IMR-90 (cell line): ENCODE results near the gene BICD1. TPM values are rescaled to one million over a fixed set of nuclear protein-coding genes. Genes with fewer than 3 reads are reported as not detected.

Experiments used
- ATAC-seq: fragments of 200-7000 bp; cut with Tn5 transposase; 2 replicates; pipeline ENCODE4 v1.9.1; 2020; ENCODE audit warnings: low read depth, mild to moderate bottlenecking, moderate library complexity
- BruUV-seq: library from RNA; stranded (reverse); fragments of 400-500 nt; replicated peaks from 2 replicates; lab custom pipeline; 2021; lab: Mats Ljungman, UMichigan
- CTCF ChIA-PET: fragments of 300-600 bp; formaldehyde crosslinking; extraction: SDS; loops from one replicate; lab custom pipeline; 2021; ENCODE audit warnings: antibody characterized with exemption; lab: Yijun Ruan, JAX
- POLR2A ChIA-PET: fragments of 300-600 bp; sonication (Branson Sonifier 250); formaldehyde crosslinking; loops from one replicate; lab custom pipeline; 2022; ENCODE audit warnings: antibody characterized with exemption; ENCODE audit not compliant: unreplicated experiment; lab: Charles Lee
- DNase-seq: peaks from one replicate; pipeline ENCODE4 v3.0.0; 2013
- H2AFZ ChIP-seq: replicated peaks from 2 replicates; pipeline ENCODE3; 2013; ENCODE audit warnings: low read length, mild to moderate bottlenecking; ENCODE audit not compliant: poor library complexity
- H2AK5ac ChIP-seq: 2 replicates; pipeline ENCODE4 v1.6.1; 2013; ENCODE audit warnings: low read depth, low read length, inconsistent platforms
- H2AK9ac ChIP-seq: replicated peaks from 2 replicates; pipeline ENCODE3; 2013; ENCODE audit warnings: mild to moderate bottlenecking, low read depth, low read length, moderate library complexity; ENCODE audit not compliant: poor library complexity
- H2BK120ac ChIP-seq: 2 replicates; pipeline ENCODE4 v1.6.1; 2013; ENCODE audit warnings: low read depth, low read length, inconsistent platforms
- H2BK15ac ChIP-seq: 3 replicates; pipeline ENCODE4 v1.6.1; 2013; ENCODE audit warnings: low read depth, low read length, inconsistent platforms
- H2BK20ac ChIP-seq: 2 replicates; pipeline ENCODE4 v1.6.1; 2013; ENCODE audit warnings: low read depth, mild to moderate bottlenecking, inconsistent platforms, low read length, moderate library complexity
- H2BK5ac ChIP-seq: 2 replicates; pipeline ENCODE4 v1.6.1; 2013; ENCODE audit warnings: mild to moderate bottlenecking, low read depth, low read length, inconsistent platforms; ENCODE audit not compliant: poor library complexity, severe bottlenecking
- H3K14ac ChIP-seq: replicated peaks from 2 replicates; pipeline ENCODE4 v1.6.1; 2013; ENCODE audit warnings: low read depth, low read length, inconsistent platforms
- H3K18ac ChIP-seq: 2 replicates; pipeline ENCODE4 v1.6.1; 2013; ENCODE audit warnings: low read depth, low read length, control low read depth
- H3K23ac ChIP-seq: 2 replicates; pipeline ENCODE4 v1.6.1; 2013; ENCODE audit warnings: low read depth, low read length, inconsistent platforms
- H3K27ac ChIP-seq: 2 replicates; pipeline ENCODE4 v1.5.1; 2013; ENCODE audit warnings: mild to moderate bottlenecking, control low read depth, low read length; ENCODE audit not compliant: insufficient read depth
- H3K27me3 ChIP-seq: 2 replicates; pipeline ENCODE4 v1.6.1; 2013; ENCODE audit warnings: low read length; ENCODE audit not compliant: control insufficient read depth, insufficient read depth
- H3K36me3 ChIP-seq: 2 replicates; pipeline ENCODE4 v1.6.1; 2013; ENCODE audit warnings: low read length, mixed read lengths; ENCODE audit not compliant: control insufficient read depth, insufficient read depth
- H3K4ac ChIP-seq: 2 replicates; pipeline ENCODE4 v1.6.1; 2013; ENCODE audit warnings: low read depth, low read length, inconsistent platforms
- H3K4me1 ChIP-seq: 2 replicates; pipeline ENCODE4 v1.6.1; 2013; ENCODE audit warnings: low read length, mixed read lengths; ENCODE audit not compliant: control insufficient read depth, insufficient read depth
- H3K4me2 ChIP-seq: 2 replicates; pipeline ENCODE4 v1.6.1; 2013; ENCODE audit warnings: low read depth, mild to moderate bottlenecking, control low read depth, low read length, moderate library complexity
- H3K4me3 ChIP-seq: 2 replicates; pipeline ENCODE4 v1.5.1; 2013; ENCODE audit warnings: low read depth, mild to moderate bottlenecking, control low read depth, low read length, moderate library complexity; ENCODE audit not compliant: insufficient read depth
- H3K56ac ChIP-seq: 2 replicates; pipeline ENCODE4 v1.6.1; 2013; ENCODE audit warnings: low read length, inconsistent platforms; ENCODE audit not compliant: insufficient read depth; ENCODE audit errors: extremely low read depth
- H3K79me1 ChIP-seq, 2 experiments: 2 replicates each; pipeline ENCODE4 v1.6.1; 2013; ENCODE audit warnings: low read length in 2 of 2, inconsistent platforms in 1 of 2, low read depth in 1 of 2
- H3K9ac ChIP-seq: 2 replicates; pipeline ENCODE4 v1.6.1; 2013; ENCODE audit warnings: low read depth, low read length, control low read depth
- H3K9me1 ChIP-seq: 2 replicates; pipeline ENCODE4 v1.6.1; 2013; ENCODE audit warnings: low read length, inconsistent platforms; ENCODE audit not compliant: insufficient read depth
- H3K9me3 ChIP-seq: 2 replicates; pipeline ENCODE4 v1.6.1; 2013; ENCODE audit warnings: low read length; ENCODE audit not compliant: control insufficient read depth, insufficient read depth
- H4K20me1 ChIP-seq: 2 replicates; pipeline ENCODE4 v1.6.1; 2013; ENCODE audit warnings: low read length, inconsistent platforms; ENCODE audit not compliant: insufficient read depth
- H4K5ac ChIP-seq: 2 replicates; pipeline ENCODE4 v1.6.1; 2013; ENCODE audit warnings: mild to moderate bottlenecking, low read depth, low read length, control low read depth
- H4K8ac ChIP-seq, 2 experiments: 2 replicates each; pipeline ENCODE4 v1.6.1; 2013; ENCODE audit warnings: low read depth in 2 of 2, low read length in 2 of 2, control low read depth in 1 of 2, inconsistent platforms in 1 of 2
- H4K91ac ChIP-seq: 2 replicates; pipeline ENCODE4 v1.6.1; 2013; ENCODE audit warnings: low read depth, low read length, inconsistent platforms; ENCODE audit not compliant: insufficient read depth
- BHLHE40 ChIP-seq: fragments of 150-350 bp; IDR thresholded peaks from 2 replicates; pipeline ENCODE4 v1.6.1; 2016; ENCODE audit warnings: mild to moderate bottlenecking, low read depth, low read length
- CEBPB ChIP-seq: IDR thresholded peaks from 2 replicates; pipeline ENCODE4 v1.6.1; 2012; ENCODE audit warnings: low read depth, low read length, improper control_type of control experiment
- CHD1 ChIP-seq: IDR thresholded peaks from 2 replicates; pipeline ENCODE4 v1.6.1; 2012; ENCODE audit warnings: low read depth, low read length, improper control_type of control experiment
- CTCF ChIP-seq: conservative IDR thresholded peaks from 2 replicates; pipeline ENCODE4 v1.5.1; 2012; ENCODE audit warnings: mild to moderate bottlenecking, low read depth, low read length, improper control_type of control experiment
- MAFK ChIP-seq: IDR thresholded peaks from 2 replicates; pipeline ENCODE4 v1.6.1; 2012; ENCODE audit warnings: low read depth, low read length, improper control_type of control experiment
- MAZ ChIP-seq: IDR thresholded peaks from 2 replicates; pipeline ENCODE4 v1.6.1; 2012; ENCODE audit warnings: low read depth, mild to moderate bottlenecking, low read length, improper control_type of control experiment, moderate library complexity, borderline replicate concordance
- NFE2L2 ChIP-seq: fragments of 150-350 bp; IDR thresholded peaks from 2 replicates; pipeline ENCODE4 v1.6.1; 2016; ENCODE audit warnings: low read depth, mild to moderate bottlenecking, low read length
- POLR2A ChIP-seq: IDR thresholded peaks from 2 replicates; pipeline ENCODE4 v1.6.1; 2012; ENCODE audit warnings: mild to moderate bottlenecking, low read depth, low read length
- RAD21 ChIP-seq: IDR thresholded peaks from 2 replicates; pipeline ENCODE4 v1.6.1; 2012; ENCODE audit warnings: low read length, improper control_type of control experiment
- RCOR1 ChIP-seq: IDR thresholded peaks from 2 replicates; pipeline ENCODE4 v1.6.1; 2012; ENCODE audit warnings: mild to moderate bottlenecking, low read length, improper control_type of control experiment; ENCODE audit not compliant: insufficient replicate concordance
- RFX5 ChIP-seq: IDR thresholded peaks from 2 replicates; pipeline ENCODE4 v1.8.0; 2012; ENCODE audit warnings: low read depth, mild to moderate bottlenecking, low read length, moderate library complexity
- SMC3 ChIP-seq: fragments of 150-350 bp; IDR thresholded peaks from 2 replicates; pipeline ENCODE4 v1.6.1; 2016; ENCODE audit warnings: low read depth, mild to moderate bottlenecking, antibody characterized with exemption, low read length, moderate library complexity
- USF2 ChIP-seq: fragments of 150-350 bp; IDR thresholded peaks from 2 replicates; pipeline ENCODE4 v1.6.1; 2017; ENCODE audit warnings: mild to moderate bottlenecking, antibody characterized with exemption, low read length, low read depth
- WGBS, 2 experiments: methylation state at CpG; one replicate each; pipeline versions ENCODE4 v1.1.5 to v1.1.7; 2013; ENCODE audit warnings: missing lambda C conversion rate in 2 of 2; ENCODE audit not compliant: insufficient read length in 1 of 2; ENCODE audit errors: extremely low coverage in 2 of 2; 5-methylcytosine and 5-hydroxymethylcytosine counted together
- dilution Hi-C: fragments of 300-500 bp; cut with HindIII; formaldehyde crosslinking; loops from one replicate; pipeline ENCODE4 v1.14.3; 2018; ENCODE audit warnings: low sequenced_read_pairs; ENCODE audit not compliant: unreplicated experiment
- in situ Hi-C: fragments of 300-500 bp; cut with MboI; formaldehyde crosslinking; loops from 3 replicates; pipeline ENCODE4 v1.14.3; 2019; ENCODE audit warnings: low sequenced_read_pairs, inconsistent platforms, mixed read lengths
- intact Hi-C: fragments of 100-400 bp; cut with micrococcal nuclease; formaldehyde crosslinking; loops from 2 replicates; pipeline ENCODE4 v1.10.0; 2022
- polyA plus RNA-seq, 3 experiments: library from polyadenylated mRNA; depleted of rRNA; stranded (reverse); fragments of >200 nt; gene quantifications; 2 replicates each; pipeline ENCODE4 v1.2.3, GENCODE V29; 2012; ENCODE audit warnings: low replicate concordance in 1 of 3
- total RNA-seq: library from RNA; depleted of rRNA; stranded (reverse); fragments of >200 nt; gene quantifications from 2 replicates; pipeline ENCODE4 v1.2.3, GENCODE V29; 2012
- TF ChIP-seq, protein P1 (sequence below): fragments of 150-350 bp; IDR thresholded peaks from 2 replicates; pipeline ENCODE4 v1.6.1; 2016; ENCODE audit warnings: low read depth, mild to moderate bottlenecking, low read length, moderate library complexity, borderline replicate concordance

Gene BICD1
- total and polyA plus RNA-seq, 2 of the 4 experiments (the other 2 are of a cell fraction) = 17.2 to 21.8 TPM

- Histone ChIP-seq H3K79me1 (peaks cover 21 to 63% of the 10 kb centered on the region in 2 experiments; a peak in 3 of 4 replicates), H4K8ac (no peak overlapping the region), H3K4me1 (peaks cover 17% of the 10 kb centered on the region), H3K9me1 (peaks cover 9% of the 10 kb centered on the region; the same call in 1 of the 2 replicates), H3K9ac (no peak overlapping the region), H3K4ac (peak overlapping the region; percentile 44; the same call in 1 of the 2 replicates), H3K23ac (no peak overlapping the region), H2BK20ac (no peak overlapping the region), H3K27me3 (no peaks in the 10 kb centered on the region), H4K20me1 (no peaks in the 10 kb centered on the region), H3K56ac (no peak overlapping the region), H3K18ac (peak overlapping the region; percentile 8), H3K14ac (0 out of 2 replicates have a peak overlapping the region, but pooled peaks have one; percentile 74), H2BK120ac (peak overlapping the region; percentile 20; the same call in 1 of the 2 replicates), H2AFZ (no peak overlapping the region), H2AK9ac (no peak overlapping the region), H3K4me2 (no peak overlapping the region), H2AK5ac (peak overlapping the region; percentile 82; the same call in 1 of the 2 replicates), H3K27ac (no peak overlapping the region), H4K91ac (no peak overlapping the region), H3K9me3 (no peaks in the 10 kb centered on the region), H2BK5ac (no peak overlapping the region), H4K5ac (no peak overlapping the region), H3K4me3 (no peak overlapping the region), H2BK15ac (peak overlapping the region; percentile 62; the same call in 1 of the 3 replicates), H3K36me3 (no peaks in the 10 kb centered on the region)
- intact Hi-C loops (no loop called here), in situ Hi-C loops (no loop called here), dilution Hi-C loops (no loop called here)
- TF ChIP-seq SMC3 = no peak
- TF ChIP-seq NFE2L2 = no peak
- TF ChIP-seq CEBPB = no peak
- TF ChIP-seq USF2 = no peak
- TF ChIP-seq MAFK = no peak
- no peak for TF ChIP-seq CHD1
- no peak for TF ChIP-seq BHLHE40
- TF ChIP-seq RCOR1 = no peak
- no peak for TF ChIP-seq RAD21
- no peak for TF ChIP-seq CTCF
- no peak for TF ChIP-seq MAZ
- TF ChIP-seq POLR2A = no peak
- TF ChIP-seq RFX5 = no peak
- TF ChIP-seq, protein P1, sequence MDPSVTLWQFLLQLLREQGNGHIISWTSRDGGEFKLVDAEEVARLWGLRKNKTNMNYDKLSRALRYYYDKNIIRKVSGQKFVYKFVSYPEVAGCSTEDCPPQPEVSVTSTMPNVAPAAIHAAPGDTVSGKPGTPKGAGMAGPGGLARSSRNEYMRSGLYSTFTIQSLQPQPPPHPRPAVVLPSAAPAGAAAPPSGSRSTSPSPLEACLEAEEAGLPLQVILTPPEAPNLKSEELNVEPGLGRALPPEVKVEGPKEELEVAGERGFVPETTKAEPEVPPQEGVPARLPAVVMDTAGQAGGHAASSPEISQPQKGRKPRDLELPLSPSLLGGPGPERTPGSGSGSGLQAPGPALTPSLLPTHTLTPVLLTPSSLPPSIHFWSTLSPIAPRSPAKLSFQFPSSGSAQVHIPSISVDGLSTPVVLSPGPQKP = no peak
- CTCF ChIA-PET = interaction anchor here (0.6 kb wide), 1 partner anchor 141 kb away, joined by 3 read pairs; no protein-coding TSS in a partner anchor
- ATAC-seq (no peak), DNase-seq (no peak)
- BruUV-seq = no TSS peak
- no CpG with 5 or more reads among the region's 5 CpGs for WGBS, 2 experiments
- POLR2A ChIA-PET = no interaction called here
Measured at GRCh38 chr12:32118806-32119205, 12.2 kb downstream of the BICD1 start.
